Esophagus muscularis mucosa (tissue), 4 donors: ENCODE results near the gene TMEM229B. TPM values are rescaled to one million over a fixed set of nuclear protein-coding genes. Genes with fewer than 3 reads are reported as not detected.

Experiments used
- DNase-seq: peaks from one replicate; pipeline ENCODE4 v3.0.0-alpha.2; 2017; ENCODE audit errors: extremely low spot score
- H3K27ac ChIP-seq, 4 donors: fragments of 200-600 bp; sonication (generic); replicated peaks in 1 of 4; 1 replicate in 3 of 4; 2 replicates in 1 of 4; pipeline ENCODE4 v1.5.1; 2016 to 2019; ENCODE audit warnings: mild to moderate bottlenecking in 1 of 4
- H3K27me3 ChIP-seq, 4 donors: fragments of 200-600 bp; sonication (generic); one replicate each; pipeline versions ENCODE4 v1.5.1 to v1.6.0; 2016 to 2019
- H3K36me3 ChIP-seq, 4 donors: fragments of 200-600 bp; sonication (generic); one replicate each; pipeline ENCODE4 v1.5.1; 2016 to 2019
- H3K4me1 ChIP-seq, 4 donors: fragments of 200-600 bp; sonication (generic); one replicate each; pipeline ENCODE4 v1.5.1; 2016 to 2019
- H3K4me3 ChIP-seq, 4 donors: fragments of 200-600 bp; sonication (generic); 1 replicate in 2 of 4; 2 replicates in 2 of 4; pipeline ENCODE4 v1.5.1; 2016 to 2019; ENCODE audit warnings: mild to moderate bottlenecking in 4 of 4, moderate library complexity in 1 of 4
- H3K9me3 ChIP-seq, 4 donors: fragments of 200-600 bp; sonication (generic); 1 replicate in 3 of 4; 2 replicates in 1 of 4; pipeline ENCODE4 v1.5.1; 2016 to 2019
- CTCF ChIP-seq, 3 experiments: fragments of 200-600 bp in 2 of 3; fragments of 450-650 bp in 1 of 3; sonication (generic) in 2 of 3; IDR thresholded peaks; one replicate each; pipeline ENCODE4 v1.5.1; 2017 to 2019; ENCODE audit warnings: antibody characterized with exemption in 3 of 3, mild to moderate bottlenecking in 2 of 3, moderate library complexity in 1 of 3
- EP300 ChIP-seq: sonication (generic); formaldehyde crosslinking; IDR thresholded peaks from one replicate; pipeline ENCODE4 v1.6.1; 2017; ENCODE audit warnings: antibody characterized with exemption
- POLR2A ChIP-seq: fragments of 450-650 bp; IDR thresholded peaks from one replicate; pipeline ENCODE4 v1.6.1; 2017; ENCODE audit warnings: antibody characterized with exemption, moderate library complexity, mild to moderate bottlenecking, low read depth
- POLR2AphosphoS5 ChIP-seq, 2 donors: sonication (generic); formaldehyde crosslinking; IDR thresholded peaks; one replicate each; pipeline ENCODE4 v1.6.1; 2017; ENCODE audit warnings: antibody characterized with exemption in 2 of 2
- WGBS: methylation state at CpG from one replicate; pipeline ENCODE4 v1.1.5; 2018; 5-methylcytosine and 5-hydroxymethylcytosine counted together
- intact Hi-C: fragments of 100-400 bp; cut with DNase I; formaldehyde crosslinking; loops from one replicate; pipeline ENCODE4 v1.15.1; 2023
- total RNA-seq, 4 donors: library from RNA; depleted of rRNA; stranded (reverse); fragments of >200 nt; gene quantifications; one replicate each; pipeline versions ENCODE4 v1.1.0 to v1.2.1, GENCODE V29; 2016

The TMEM229B gene
- total RNA-seq, 4 donors from 2014 or later, result 2.0 to 4.2 (median 3.4) TPM

- no peak for DNase-seq
- Histone ChIP-seq H3K4me3 (no peak overlapping the region), H3K36me3 (peaks cover 0 to 12% (median 0%) of the 10 kb centered on the region in 4 donors), H3K27ac (no peak overlapping the region), H3K27me3 (no peaks in the 10 kb centered on the region), H3K4me1 (no peaks in the 10 kb centered on the region), H3K9me3 (no peaks in the 10 kb centered on the region)
- TF ChIP-seq EP300, result no peak
- TF ChIP-seq POLR2A, result no peak
- no peak for TF ChIP-seq POLR2AphosphoS5 (IDR thresholded peaks at IDR 0.05)
- no peak for TF ChIP-seq CTCF (IDR thresholded peaks at IDR 0.05)
- WGBS, result 96% methylated on average over 40 of the region's 52 CpGs
- intact Hi-C loops, result no loop called here
These were observed 15.0 kb downstream of the TMEM229B start for GRCh38 chr14:67473290-67474082.

DNA sequence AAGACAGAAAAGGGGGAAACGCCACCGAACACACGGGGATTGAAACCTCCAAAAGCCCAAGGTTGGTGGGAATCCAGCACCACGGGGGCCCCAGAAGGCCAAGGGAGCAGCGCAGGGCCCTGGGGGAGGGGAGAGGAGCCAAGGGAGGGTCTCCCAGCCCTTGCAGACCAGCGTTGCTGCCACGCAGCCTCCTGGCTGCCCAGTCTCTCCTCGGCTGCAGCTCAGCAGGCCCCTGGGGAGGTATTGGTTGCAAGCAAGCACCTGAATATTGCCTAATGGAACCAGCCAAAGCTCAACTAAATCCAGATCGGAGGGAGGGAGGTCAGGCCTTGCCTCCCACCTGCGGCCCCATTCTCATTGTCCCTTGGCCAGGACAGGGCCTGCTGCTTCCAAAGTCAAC lies 15.8 kb downstream of the TMEM229B start:
- H3K27me3 ChIP-seq, result no peaks in the 10 kb centered on the region
- intact Hi-C loops, result no loop called here
- no peak for DNase-seq
- no peak overlapping the region for H3K27ac ChIP-seq
- no peak for TF ChIP-seq EP300
- TF ChIP-seq POLR2AphosphoS5 (IDR thresholded peaks at IDR 0.05), result no peak
- TF ChIP-seq POLR2A, result no peak
- TF ChIP-seq CTCF (IDR thresholded peaks at IDR 0.05), result no peak
- no peak overlapping the region for H3K4me3 ChIP-seq
- no peaks in the 10 kb centered on the region for H3K4me1 ChIP-seq
- H3K36me3 ChIP-seq, result peaks cover 0 to 12% (median 0%) of the 10 kb centered on the region in 4 donors
- WGBS, result 87% methylated on average over 10 of the region's 10 CpGs
- H3K9me3 ChIP-seq, result no peaks in the 10 kb centered on the region

GRCh38 chr14:67469954-67470353 lies 18.6 kb downstream of the TMEM229B start:
- TF ChIP-seq EP300 (no peak), CTCF (IDR thresholded peaks at IDR 0.05) (no peak), POLR2AphosphoS5 (IDR thresholded peaks at IDR 0.05) (no peak), POLR2A (no peak)
- no peak overlapping the region for H3K4me3 ChIP-seq
- no peak for DNase-seq

GRCh38 chr14:67468378-67468730 lies 20.2 kb downstream of the TMEM229B start:
- Histone ChIP-seq H3K36me3 (peaks cover 0 to 10% (median 0%) of the 10 kb centered on the region in 4 donors), H3K27me3 (no peaks in the 10 kb centered on the region), H3K9me3 (no peaks in the 10 kb centered on the region), H3K4me1 (no peaks in the 10 kb centered on the region), H3K27ac (no peak overlapping the region), H3K4me3 (no peak overlapping the region)
- DNase-seq, result no peak
- intact Hi-C loops, result no loop called here
- no peak for TF ChIP-seq CTCF (IDR thresholded peaks at IDR 0.05)
- no peak for TF ChIP-seq POLR2AphosphoS5 (IDR thresholded peaks at IDR 0.05)
- TF ChIP-seq EP300, result no peak
- 85% methylated on average over 6 of the region's 6 CpGs for WGBS

More at GRCh38 chr14:67469954-67470353, 18.6 kb downstream of the TMEM229B start:
- H3K27ac ChIP-seq, result no peak overlapping the region
- no peaks in the 10 kb centered on the region for H3K9me3 ChIP-seq
- H3K27me3 ChIP-seq, result no peaks in the 10 kb centered on the region
- WGBS, result 95% methylated on average over 3 of the region's 3 CpGs
- intact Hi-C loops, result no loop called here
- no peaks in the 10 kb centered on the region for H3K4me1 ChIP-seq
- peaks cover 0 to 12% (median 0%) of the 10 kb centered on the region in 4 donors for H3K36me3 ChIP-seq

DNA sequence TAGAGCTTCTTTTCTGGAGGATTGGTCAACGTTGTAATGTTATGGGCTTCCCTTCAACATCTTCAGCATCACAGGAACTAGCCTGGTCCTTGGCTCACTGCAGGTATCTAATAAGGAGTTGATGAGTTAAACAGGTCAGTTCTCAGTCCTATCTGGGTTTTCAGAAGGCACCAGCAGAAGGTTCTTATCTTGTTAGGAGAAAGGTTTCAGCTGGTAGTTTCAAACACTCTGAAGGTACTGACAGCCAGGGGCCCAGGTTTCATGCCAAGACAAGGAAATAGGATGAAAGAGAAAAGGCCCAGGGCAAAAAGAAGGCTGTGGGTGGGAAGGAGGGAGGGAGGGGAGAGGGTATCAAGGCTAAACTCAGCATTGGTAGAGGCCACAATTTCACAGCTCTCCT lies 21.4 kb downstream of the TMEM229B start:
- H3K4me3 ChIP-seq, result no peak overlapping the region
- intact Hi-C loops, result no loop called here
- H3K27me3 ChIP-seq, result no peaks in the 10 kb centered on the region
- 82% methylated on average over 1 of the region's 1 CpG for WGBS
- no peak for DNase-seq
- TF ChIP-seq CTCF (IDR thresholded peaks at IDR 0.05) (no peak), EP300 (no peak), POLR2A (no peak), POLR2AphosphoS5 (IDR thresholded peaks at IDR 0.05) (no peak)
- no peaks in the 10 kb centered on the region for H3K9me3 ChIP-seq
- H3K4me1 ChIP-seq, result no peaks in the 10 kb centered on the region
- H3K27ac ChIP-seq, result no peak overlapping the region
- no peaks in the 10 kb centered on the region for H3K36me3 ChIP-seq
